RWPE1 (cell line): ENCODE data around the gene MEGF11.

ENCODE experiments used
- CTCF ChIA-PET: fragments of 350-600 bp; sonication (Branson Sonifier 250); formaldehyde crosslinking; extraction: SDS; loops from one replicate; lab custom pipeline; 2021; lab: Yijun Ruan, JAX
- POLR2A ChIA-PET: fragments of 400-600 bp; formaldehyde crosslinking; extraction: SDS; loops from one replicate; lab custom pipeline; 2020; ENCODE audit warnings: antibody characterized with exemption; ENCODE audit not compliant: low non-redundant PET; lab: Yijun Ruan, JAX
- DNase-seq: peaks from one replicate; pipeline ENCODE4 v3.0.0; 2012; ENCODE audit warnings: low spot score
- H3K27ac ChIP-seq: fragments of 450-650 bp; 2 replicates; pipeline ENCODE4 v1.5.1; 2017
- TF ChIP-seq, protein P1 (sequence below): fragments of 450-650 bp; conservative IDR thresholded peaks from 2 replicates; pipeline ENCODE4 v1.5.1; 2017; ENCODE audit warnings: low read depth, mild to moderate bottlenecking

The MEGF11 gene

DNA sequence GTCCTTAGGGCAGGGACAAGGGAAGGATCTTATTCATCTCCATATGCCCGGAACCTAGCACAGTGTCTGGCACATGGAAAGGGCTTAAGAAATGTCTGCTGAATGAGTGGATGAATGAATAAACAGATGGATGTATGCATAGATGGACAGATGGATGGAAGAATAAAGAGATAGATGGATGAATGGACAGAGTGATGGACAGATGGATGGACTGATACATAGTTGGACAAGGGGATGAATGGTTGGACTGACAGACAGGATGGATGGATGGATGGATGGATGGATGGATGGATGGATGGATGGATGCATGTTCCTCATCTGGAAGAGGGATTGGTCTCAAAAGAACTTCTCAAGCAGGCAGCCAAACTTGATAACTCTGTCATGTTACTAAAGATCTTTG, 177.6 kb downstream of the MEGF11 start:
- TF ChIP-seq, protein P1, sequence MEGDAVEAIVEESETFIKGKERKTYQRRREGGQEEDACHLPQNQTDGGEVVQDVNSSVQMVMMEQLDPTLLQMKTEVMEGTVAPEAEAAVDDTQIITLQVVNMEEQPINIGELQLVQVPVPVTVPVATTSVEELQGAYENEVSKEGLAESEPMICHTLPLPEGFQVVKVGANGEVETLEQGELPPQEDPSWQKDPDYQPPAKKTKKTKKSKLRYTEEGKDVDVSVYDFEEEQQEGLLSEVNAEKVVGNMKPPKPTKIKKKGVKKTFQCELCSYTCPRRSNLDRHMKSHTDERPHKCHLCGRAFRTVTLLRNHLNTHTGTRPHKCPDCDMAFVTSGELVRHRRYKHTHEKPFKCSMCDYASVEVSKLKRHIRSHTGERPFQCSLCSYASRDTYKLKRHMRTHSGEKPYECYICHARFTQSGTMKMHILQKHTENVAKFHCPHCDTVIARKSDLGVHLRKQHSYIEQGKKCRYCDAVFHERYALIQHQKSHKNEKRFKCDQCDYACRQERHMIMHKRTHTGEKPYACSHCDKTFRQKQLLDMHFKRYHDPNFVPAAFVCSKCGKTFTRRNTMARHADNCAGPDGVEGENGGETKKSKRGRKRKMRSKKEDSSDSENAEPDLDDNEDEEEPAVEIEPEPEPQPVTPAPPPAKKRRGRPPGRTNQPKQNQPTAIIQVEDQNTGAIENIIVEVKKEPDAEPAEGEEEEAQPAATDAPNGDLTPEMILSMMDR = no peak
- ChIA-PET POLR2A (no interaction called here), CTCF (no interaction called here)

DNA sequence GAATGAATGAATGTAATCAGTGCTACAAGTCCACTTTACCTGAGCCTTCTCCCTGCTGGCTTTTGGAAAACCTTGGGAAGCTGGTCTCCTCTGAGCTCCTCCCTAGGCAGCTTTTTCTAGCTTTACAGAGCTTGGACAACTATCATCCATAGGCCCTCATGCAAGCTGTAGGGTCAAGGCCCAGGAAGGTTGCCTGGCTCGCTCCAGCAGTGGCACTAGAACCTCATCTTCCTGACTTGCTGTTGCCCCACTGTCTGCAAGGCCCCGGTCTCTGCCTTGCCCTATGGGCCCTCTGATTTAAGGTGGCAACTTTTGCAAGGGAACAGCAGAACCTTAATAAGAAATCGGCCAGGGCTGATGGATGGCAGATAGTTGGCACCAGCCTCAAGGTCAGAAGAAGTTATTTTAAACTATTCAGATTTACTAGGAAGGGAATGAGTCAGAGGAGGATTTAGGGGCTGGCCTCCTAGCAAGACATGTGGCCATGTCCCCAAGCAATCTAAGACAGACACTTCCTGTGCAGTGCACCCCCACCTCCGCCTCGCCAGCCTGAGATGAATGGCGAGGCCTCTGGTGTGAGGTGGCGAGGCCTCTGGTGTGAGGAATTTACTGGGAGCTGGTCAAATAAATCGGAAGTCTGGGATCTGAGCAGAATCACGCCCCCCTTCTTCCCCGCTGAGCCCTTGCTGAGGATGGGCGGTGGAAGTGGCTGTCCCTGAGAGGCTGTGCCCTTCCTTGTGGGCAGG, 180.8 kb downstream of the MEGF11 start:
- H3K27ac ChIP-seq = no peak overlapping the region
- ChIA-PET POLR2A (no interaction called here), CTCF (no interaction called here)
- no peak for DNase-seq
- TF ChIP-seq, protein P1 = no peak

More for the DNA sequence above, 177.6 kb downstream of the MEGF11 start:
- DNase-seq = no peak
- H3K27ac ChIP-seq = no peak overlapping the region

DNA sequence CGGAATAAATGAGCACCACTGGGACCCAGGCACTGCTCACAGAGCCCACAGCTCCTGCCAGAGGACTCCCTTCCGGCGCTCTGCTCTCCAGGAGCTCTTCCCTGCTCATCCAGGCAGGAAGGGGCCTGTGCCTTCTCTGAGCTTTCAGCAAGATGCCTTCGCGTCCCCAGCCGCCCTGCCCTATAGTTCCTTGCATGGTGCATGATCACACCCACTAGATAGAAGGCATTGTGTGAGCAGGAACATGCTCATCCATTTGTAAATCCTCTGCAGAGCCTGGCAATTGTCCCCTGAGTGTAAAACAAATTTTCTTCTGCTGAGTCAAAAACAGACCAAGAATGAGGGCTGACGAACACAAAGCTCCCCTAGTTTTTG, 181.6 kb downstream of the MEGF11 start:
- H3K27ac ChIP-seq = no peak overlapping the region
- DNase-seq = no peak
- POLR2A ChIA-PET = no interaction called here
- CTCF ChIA-PET = no interaction called here
- TF ChIP-seq, protein P1 = no peak

DNA sequence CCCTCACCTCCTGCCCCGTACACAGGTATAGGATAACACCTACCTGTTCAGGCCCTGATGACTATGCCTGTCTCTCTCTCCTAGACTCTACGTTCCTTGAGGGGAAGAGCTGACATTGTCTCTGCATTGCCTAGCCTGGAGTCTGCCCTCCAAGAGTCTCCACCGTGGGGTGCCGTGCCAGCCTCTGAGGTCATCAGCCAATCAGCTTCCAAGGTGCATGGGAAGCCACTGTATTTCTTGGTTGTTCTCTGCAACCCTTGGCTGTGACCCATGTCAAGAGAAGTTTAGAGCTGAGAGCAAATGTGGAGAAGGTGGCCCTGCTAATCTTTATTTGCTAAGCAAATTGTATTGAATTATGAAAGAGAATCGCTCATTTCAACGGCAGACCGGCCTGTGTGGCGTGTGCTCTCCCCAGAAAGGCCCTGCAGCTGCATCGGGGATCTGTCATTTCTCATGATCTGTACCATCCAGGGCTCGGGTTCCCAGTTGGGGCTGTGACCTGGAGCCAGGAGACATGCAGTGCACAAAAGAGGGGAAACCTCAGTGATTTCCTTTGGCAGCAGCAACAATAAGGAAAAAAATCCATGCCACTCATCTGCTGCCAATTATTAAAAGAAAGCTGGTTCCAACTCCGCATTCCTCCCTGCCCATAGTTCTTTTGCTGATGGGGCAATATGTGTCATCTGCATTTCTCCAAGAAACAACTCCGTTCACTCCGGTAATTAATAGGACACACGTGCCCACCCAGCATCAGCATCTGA, 182.2 kb downstream of the MEGF11 start:
- no peak for DNase-seq
- CTCF ChIA-PET = interaction anchor here (0.6 kb wide), 1 partner anchor 1651 kb away, joined by 3 read pairs; no protein-coding TSS in a partner anchor
- POLR2A ChIA-PET = no interaction called here
- TF ChIP-seq, protein P1 = no peak
- H3K27ac ChIP-seq = no peak overlapping the region

- H3K27ac ChIP-seq = no peak overlapping the region
- TF ChIP-seq, protein P1 = no peak
- POLR2A ChIA-PET = no interaction called here
- CTCF ChIA-PET = interaction anchor here (0.7 kb wide), 1 partner anchor 1012 kb away, joined by 4 read pairs; no protein-coding TSS in a partner anchor
- no peak for DNase-seq
Measured at GRCh38 chr15:66070220-66070934, 183.2 kb downstream of the MEGF11 start.

DNA sequence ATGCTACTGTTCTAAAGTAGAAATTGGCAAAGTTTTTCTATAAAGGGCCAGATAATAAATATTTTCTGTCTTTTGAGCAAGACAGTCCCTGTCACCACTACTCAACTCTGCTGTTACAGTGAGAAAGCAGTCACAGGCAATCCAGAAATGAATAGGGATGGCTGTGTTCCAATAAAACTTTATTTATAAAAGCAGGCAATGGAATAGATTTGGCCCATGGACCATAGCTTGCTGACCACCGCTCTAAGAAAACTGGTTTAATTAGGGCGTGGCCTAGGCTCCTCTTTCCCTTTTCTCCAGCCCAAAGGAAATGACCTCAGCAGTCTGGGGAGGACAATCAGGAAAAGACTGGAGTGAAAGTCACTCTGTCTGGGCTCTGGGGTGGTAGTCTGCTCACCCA, 183.8 kb downstream of the MEGF11 start:
- TF ChIP-seq, protein P1 = no peak
- POLR2A ChIA-PET = no interaction called here
- no peak for DNase-seq
- CTCF ChIA-PET = interaction anchor here (0.7 kb wide), 1 partner anchor 1013 kb away, joined by 4 read pairs; no protein-coding TSS in a partner anchor
- no peak overlapping the region for H3K27ac ChIP-seq
